HL-60/S4 treated with retinoic acid at 250 ng/mL for 4 days and 3 days (cell line): ENCODE measurements around the gene CTXND2.
"Not testable (repeated sequence)": the region's sequence is repeated elsewhere in the genome, so short reads cannot be mapped to it uniquely, and the experiment has no call there.

Source experiments
- in situ Hi-C: fragments of 300-500 bp; cut with MboI; formaldehyde crosslinking; loops from 2 replicates; pipeline ENCODE4 v1.7.0; 2022; ENCODE audit warnings: low sequenced_read_pairs

The CTXND2 gene

DNA sequence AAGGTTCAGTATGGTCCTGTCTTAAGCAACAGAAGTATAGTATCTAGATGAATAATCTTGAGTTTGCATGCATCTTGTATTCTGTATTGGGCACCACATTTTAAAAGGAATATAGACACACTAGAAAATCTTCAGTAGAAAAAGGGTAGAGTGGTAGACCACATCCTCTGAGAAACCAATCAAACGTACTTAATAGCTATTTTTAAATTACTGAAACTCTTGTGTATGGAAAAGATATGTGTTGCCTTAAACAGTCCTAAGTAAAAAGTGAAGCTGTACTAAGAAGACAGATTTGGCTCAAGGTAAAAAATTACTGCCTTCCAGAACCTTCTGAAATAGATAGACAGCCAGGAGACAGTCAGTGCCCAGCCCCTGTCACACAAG, 3.1 kb downstream of the CTXND2 start:
- in situ Hi-C loops: no loop called here

DNA sequence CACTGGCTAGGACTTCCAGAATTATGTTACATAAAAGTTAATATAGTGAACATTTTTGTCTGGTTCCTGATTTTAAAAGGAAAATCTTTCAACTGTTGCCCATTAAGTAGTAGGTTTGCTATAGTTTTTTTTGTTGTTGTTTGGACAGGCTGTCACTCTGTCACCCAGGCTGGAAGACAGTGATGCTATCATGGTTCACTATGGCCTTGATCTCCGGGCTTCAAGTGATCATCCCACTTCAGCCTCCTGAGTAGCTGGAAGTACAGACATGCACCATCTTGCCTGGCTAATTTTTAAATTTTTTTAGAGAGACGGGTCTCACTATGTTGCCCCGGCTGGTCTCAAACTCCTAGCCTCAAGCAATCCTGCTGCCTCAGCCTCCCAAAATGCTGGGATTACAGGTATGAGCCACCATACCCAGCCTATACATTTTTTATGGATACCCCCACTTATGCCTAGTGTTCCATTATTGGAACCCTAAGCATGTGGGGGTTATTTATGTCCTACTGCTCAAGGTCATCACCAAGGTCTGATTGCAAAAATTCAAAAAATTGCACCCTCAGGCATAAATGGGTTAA, 6.5 kb downstream of the CTXND2 start:
- in situ Hi-C loops: no loop called here

DNA sequence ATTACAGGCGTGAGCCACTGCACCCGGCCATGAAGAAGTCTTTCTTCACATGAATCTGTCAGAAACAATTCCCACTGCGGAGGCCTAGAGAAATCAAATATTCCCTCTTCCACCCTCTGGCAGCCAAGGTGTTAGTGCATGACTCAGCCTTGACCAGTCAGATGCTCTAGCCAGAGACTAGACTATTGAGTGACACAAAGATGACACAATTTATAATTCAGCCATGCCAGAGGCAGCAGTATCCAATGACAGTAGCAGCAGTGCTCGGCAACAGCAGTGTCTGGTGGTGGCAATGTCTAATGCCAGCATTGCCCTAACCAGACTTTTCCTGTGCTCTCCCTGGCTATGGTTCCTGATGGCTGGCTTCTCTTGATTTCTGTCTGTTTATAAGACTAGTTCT, 8.7 kb downstream of the CTXND2 start:
- in situ Hi-C loops: no loop called here

DNA sequence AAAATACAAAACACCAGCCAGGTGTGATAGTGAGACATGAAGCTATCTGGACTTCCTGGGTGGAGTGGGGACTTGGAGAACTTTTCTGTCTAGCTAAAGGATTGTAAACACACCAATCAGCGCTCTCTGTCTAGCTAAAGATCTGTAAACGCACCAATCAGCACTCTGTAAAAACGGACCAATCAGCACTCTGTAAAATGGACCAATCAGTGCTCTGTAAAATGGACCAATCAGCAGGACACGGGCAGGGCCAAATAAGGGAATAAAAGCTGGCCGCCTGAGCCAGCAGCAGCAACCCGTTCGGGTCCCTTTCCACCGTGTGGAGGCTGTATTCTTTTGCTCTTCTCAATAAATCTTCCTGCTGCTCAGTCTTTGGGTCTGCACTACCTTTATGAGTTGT, 12.9 kb downstream of the CTXND2 start:
- in situ Hi-C loops: not testable (repeated sequence)

DNA sequence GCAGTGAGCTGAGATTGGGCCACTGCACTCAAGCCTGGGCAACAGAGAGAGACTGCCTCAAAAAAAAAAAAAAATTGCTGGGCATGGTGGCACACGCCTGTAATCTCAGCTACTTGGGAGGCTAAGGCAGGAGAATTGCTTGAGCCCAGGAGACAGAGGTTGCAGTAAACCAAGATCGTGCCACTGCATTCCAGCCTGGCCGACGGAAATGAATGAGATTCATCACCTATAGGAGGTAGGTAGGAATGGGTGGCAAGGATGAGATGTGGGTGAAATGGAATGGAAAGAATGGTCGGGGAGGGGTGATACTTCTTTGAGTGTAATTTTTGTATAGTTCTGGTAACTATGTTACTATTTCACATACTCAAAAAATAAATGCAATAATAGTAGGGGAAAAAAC, 15.4 kb downstream of the CTXND2 start:
- in situ Hi-C loops: no loop called here

DNA sequence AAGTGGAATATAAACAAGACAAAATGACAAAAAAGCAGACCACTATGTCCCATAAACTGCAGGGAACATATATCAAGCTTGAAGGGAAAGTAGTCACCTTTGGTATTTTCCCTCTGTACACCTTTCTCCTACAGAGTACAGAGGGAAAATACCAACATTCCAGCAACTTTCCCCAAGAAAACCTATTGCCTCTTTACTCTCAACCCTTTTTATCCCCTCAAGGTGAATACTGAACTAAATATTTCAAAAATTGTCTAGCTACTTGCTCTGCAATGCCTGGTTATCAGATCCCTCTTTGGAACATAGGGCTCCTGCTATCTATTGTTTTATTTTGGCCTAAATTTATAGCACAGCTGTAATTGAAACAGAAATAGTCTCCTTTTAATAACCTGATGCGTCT, 15.8 kb downstream of the CTXND2 start:
- in situ Hi-C loops: no loop called here

DNA sequence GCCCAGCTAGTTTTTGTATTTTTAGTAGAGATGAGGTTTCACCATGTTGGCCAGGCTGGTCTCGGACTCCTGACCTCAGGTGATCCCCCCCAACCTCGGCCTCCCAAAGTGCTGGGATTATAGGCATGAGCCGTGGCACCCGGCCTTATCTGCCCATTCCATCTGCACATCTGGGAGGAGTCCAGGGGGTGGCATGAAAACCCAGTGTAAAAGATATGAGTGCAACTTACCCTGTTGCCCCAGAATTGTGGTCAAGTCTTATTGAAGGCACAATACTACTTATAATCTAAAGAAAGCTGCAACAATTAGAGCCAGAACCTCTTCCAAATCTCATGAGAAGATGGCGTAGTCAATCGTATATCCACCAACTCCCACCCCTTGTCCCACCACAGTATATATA, 18.4 kb downstream of the CTXND2 start:
- in situ Hi-C loops: no loop called here

DNA sequence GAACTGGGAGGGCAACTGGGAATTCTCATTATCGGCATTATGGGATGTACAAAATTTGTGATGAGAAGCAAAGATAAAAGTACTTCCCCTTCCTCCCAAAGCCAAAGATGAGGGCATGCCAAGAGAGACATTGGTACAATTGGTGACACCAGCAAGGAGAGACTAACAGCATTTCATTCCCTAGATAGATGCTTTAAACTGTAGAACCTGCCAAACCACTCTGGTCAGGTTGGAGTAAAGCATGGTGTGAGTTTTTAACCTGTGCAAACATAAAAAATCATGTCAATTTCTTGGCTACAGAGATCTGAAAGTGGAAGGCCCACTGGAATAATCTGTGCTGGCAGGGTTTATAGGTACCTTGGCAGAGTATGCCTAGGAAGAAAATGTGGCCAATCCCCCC, 19.4 kb downstream of the CTXND2 start:
- in situ Hi-C loops: no loop called here

DNA sequence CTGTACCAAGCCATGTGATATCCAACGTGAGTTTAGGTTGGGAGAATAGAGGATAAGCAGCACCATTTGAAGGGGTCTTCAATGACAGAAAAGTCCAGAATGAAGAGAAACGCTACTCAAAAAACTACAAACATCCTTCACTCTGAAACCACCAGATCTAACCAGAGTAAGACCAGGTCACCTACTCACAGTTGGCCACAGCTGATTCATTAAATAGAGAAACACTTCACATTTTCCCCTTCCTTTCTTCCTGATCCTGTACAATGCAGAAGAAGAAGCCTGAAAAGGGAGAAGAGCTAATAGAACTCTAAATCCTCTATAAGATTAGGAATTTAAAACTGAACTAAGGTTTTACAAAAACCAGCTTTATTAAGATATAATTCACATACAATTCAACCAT, 19.9 kb downstream of the CTXND2 start:
- in situ Hi-C loops: no loop called here

DNA sequence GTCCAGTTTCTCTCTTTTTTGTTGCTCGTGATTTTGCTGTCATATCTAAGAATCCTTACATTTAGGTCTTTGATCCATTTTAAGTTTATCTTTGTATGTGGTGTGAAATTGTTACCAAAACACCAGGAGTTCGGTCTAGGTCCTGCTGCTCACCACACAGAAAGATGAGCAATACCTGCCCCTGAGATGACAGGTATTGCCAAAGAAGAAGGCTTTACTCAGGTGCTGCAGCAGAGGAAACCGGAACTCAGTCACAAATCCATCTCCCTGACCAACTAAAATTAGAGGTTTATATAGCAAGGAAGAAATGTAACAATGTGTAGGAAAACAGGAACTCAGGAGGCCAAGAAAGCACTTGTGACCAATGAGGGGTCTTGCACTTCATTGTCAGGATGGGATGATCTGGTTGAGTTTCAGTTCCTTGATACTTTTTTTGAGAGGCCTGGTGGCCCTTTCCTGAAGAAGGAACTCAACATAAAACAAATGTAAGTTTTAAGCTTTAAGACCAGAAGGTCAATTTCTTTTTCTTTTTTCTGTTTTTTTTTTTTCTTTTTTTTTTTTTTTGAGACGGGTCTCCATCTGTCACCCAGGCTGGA, 22.7 kb downstream of the CTXND2 start:
- in situ Hi-C loops: no loop called here

DNA sequence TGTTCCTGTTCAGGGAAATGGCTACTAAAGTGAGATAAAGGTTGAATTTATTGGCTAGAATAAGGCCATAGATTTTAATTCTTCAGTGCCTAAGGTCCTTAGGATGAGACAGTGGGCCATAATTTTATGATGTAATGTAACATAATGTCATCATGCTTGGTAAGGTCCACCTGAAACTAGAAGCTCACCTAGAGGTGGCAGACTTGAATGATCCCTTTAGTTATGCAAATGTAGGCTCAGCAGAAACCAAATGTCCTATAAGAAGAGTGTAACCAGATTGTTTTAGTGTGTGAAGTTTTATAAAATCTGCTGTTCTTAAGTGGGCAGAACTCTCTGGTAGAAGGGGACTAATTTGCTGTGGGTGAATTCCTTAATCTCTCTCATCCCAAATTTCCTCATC, 25.7 kb downstream of the CTXND2 start:
- in situ Hi-C loops: no loop called here

DNA sequence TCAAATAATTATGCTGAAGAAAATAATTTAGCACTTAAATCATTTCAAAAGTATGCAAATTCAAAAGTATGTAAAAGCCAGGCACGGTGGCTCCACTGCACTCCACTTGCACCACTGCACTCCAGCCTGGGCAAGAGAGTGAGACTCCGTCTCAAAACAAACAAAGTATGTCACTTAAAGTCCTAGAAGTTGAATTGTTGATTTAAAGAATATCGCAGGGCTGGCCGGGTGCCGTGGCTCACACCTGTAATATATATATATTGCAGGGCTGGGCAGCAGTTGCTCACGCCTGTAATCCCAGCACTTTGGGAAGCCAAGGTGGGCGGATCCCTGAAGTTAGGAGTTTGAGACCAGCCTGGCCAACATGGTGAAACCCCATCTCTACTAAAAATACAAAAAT, 30.5 kb downstream of the CTXND2 start:
- in situ Hi-C loops: no loop called here

DNA sequence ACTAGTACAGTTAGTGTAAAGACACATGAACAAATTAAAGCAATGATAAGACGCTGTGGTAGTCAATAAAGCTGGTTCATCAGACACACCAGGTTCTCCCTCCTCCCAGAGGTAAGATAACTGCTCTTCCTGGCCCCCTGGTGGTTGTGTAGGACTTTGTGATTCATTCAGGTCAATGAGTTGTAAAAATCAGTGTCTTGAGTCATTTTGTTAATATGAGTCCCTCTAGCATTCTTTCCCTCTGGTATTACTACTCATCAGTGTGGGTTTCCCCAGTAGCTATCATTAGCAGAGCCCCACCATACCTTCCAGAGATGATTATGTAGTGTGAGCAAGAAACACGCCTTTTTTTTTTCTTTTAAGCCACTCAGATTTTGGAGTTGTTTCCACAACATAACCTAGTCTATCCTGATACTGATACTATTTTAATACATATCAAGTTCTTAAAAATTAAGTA, 35.6 kb downstream of the CTXND2 start:
- in situ Hi-C loops: no loop called here

DNA sequence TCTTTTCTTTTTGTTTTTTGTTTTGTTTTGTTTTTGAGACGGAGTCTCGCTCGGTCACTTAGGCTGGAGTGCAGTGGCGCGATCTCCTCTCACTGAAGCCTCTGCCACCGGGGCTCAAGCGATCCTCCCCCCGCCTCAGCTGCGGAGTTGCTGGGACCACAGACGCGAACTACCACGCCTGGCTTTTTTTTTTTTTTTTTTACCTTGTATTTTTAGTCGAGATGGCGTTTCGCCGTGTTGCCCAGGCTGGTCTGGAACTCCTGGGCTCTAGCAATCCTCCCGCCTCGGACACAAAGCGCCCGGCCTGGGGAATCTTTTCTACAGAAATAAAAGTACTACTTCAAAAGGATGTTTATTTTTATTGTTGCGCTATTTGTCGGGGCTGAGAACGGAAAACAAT, 38.1 kb downstream of the CTXND2 start:
- in situ Hi-C loops: no loop called here

DNA sequence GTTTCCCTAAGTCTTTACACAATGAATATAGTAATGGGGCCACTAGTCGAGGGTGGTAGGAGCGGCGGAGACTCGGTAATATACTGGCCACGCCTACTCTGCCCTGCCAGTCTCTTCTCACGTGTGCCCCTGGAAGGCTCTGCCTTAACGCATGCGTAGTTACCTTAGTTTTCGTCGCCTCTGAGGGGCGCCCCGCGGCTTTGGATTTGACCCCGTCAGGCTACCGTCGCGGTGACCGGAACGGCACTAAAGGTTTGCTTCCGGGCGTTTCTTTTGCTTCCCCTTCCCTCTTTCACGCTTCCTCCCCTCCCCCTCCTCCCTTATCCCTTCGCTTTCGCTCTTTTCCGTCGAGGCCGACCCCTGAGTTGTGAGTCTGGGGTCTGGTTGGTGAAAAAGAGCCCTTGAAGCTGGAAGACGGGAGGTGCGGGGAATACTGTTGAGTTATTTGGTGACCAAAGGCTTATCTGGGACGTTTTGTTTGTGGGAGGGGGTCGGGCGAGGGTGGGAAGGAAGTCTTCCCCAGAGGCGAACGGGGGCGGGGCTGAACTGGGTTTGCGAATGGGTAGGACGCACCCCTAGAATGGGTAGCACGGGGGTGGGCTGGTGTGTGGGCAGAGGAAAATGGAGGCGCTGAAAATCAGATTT, 39.3 kb downstream of the CTXND2 start, which contains the start of gene SETDB1:
Gene SETDB1 (plus strand): TSS at position 267 of the 645 bp plus-strand sequence. CDS start 1,352 bp downstream, outside the sequence.
- in situ Hi-C loops: no loop called here

DNA sequence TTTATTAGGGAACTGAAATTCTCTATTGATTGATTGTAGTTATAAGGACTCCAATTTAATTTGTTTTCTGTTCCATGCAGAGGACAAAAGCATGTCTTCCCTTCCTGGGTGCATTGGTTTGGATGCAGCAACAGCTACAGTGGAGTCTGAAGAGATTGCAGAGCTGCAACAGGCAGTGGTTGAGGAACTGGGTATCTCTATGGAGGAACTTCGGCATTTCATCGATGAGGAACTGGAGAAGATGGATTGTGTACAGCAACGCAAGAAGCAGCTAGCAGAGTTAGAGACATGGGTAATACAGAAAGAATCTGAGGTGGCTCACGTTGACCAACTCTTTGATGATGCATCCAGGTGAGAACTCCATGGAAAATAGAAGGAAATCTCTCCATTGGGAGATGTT, 40.7 kb downstream of the CTXND2 start:
- in situ Hi-C loops: no loop called here

DNA sequence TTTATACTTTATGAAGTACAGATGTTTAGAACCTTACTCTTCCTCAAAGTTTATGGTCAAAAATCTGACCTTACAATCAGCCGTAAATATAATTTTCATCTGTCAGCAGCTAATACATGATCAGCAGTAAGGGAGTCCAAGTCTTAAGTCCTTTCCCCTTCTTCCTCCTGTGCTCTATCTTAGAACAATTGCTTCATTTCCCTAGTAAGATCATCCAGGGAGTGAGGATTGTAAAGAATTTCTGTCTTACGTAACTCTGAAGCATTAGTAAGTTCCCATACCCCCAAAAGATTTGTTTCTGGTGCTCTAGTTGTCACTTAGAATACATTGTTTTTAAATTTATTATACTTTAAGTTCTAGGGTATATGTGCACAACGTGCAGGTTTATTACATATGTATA, 41.4 kb downstream of the CTXND2 start:
- in situ Hi-C loops: no loop called here

DNA sequence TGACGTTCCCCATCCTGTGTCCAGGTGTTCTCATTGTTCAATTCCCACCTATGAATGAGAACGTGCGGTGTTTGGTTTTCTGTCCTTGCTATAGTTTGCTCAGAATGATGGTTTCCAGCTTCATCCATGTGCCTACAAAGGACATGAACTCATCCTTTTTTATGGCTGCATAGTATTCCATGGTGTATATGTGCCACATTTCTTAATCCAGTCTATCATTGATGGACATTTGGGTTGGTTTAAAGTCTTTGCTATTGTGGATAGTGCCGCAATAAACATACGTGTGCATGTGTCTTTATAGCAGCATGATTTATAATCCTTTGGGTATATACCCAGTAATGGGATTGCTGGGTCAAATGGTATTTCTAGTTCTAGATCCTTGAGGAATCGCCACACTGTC, 41.8 kb downstream of the CTXND2 start:
- in situ Hi-C loops: not testable (repeated sequence)

DNA sequence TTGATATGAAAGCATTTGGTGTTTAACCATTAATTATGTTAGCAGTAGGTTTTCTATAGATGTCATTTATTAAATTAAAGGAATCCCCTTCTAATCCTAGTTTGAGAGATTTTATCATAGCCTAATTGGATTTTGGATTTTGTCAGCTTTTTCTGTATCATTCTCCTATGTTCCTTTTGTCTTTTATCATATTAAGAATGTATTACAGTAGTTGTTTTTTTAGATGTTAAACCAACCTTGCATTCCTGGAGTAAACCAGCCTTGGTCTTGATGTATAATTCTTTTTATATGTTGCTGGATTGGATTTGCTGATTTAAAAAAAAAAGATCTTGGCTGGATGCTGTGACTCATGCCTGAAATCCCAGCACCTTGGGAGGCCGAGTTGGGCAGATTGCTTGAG, 44.8 kb downstream of the CTXND2 start:
- in situ Hi-C loops: no loop called here

DNA sequence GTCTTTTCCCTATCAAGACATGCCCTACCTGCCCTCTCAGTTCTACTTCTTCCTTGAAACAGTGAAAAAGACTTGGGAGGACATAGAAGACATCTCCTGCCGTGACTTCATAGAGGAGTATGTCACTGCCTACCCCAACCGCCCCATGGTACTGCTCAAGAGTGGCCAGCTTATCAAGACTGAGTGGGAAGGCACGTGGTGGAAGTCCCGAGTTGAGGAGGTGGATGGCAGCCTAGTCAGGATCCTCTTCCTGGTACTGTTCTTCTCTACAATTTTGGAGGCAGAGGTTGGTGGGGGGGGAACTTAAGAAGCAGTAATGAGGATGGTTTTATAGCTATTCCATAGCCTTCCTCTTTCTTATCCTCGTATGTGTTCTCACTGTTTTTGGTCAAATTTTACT, 57.9 kb downstream of the CTXND2 start:
- in situ Hi-C loops: no loop called here

DNA sequence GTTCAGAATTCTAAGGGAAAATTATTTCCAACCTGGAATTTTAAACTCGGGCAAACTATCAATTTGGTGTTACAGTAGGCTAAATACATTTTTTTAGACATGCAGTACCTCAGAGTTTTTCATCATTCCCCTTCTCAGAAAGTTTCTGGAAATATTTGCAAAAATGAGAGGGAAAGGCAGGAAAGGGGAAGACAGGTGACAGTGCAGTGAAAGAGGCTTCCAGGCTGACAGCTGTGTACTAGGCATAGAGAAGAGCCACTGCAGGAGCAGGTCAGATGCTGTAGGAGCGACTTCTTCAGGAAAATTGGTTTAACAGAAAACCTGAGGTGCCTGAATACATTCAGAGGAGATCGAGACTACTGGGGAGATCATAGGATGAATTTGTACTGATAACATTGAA, 67.8 kb downstream of the CTXND2 start:
- in situ Hi-C loops: no loop called here

DNA sequence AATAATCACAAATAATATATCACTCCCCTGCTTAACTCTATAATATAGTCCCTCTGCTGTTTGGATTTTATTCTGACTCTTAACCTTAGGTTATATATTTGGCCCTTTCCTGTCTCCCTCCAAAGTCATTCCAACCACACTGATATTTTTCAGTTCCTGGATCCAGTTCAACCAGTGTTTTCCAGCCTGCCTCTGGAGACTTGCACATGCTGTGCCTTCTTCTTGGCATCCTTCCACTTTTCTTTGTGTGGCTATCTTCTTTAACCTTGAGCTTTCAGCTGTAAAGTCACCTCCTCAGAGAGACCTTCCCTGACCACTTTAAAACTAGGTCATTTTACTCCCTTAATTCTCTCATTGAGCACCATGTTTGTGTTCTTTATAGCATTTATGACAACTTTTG, 68.3 kb downstream of the CTXND2 start:
- in situ Hi-C loops: no loop called here

DNA sequence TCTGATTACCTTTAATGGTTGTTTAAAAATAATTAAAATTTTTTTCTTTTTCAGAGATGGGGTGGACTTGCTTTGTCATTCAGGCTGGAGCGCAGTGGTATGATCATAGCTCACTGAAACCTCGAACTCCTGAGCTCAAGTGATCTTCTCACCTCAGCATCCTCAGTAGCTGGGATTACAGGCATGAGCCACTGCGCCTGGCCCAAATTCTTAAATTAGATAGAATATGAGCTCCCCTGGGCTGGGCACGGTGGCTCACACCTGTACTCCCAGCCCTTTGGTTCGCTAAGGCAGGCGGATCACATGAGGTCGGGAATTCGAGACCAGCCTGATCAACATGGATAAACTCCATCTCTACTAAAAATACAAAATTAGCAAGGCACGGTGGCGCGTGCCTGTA, 70.7 kb downstream of the CTXND2 start:
- in situ Hi-C loops: no loop called here
